T-helper 1 cell (primary cell): ENCODE data around the gene SPACA5.
A peak's percentile ranks its signal among the peaks of the same experiment; 100 is the strongest.
"Not testable (repeated sequence)": the region's sequence is repeated elsewhere in the genome, so short reads cannot be mapped to it uniquely, and the experiment has no call there.

Experiments used
- DNase-seq, 5 donors: peaks; one replicate each; pipeline ENCODE4 v3.0.0-alpha.2; 2012 to 2020
- total RNA-seq, 4 donors: gene quantifications; one replicate each; lab custom pipeline; 2026; lab: John Stamatoyannopoulos, UW

SPACA5 gene
- total RNA-seq: 0 to 0.12 (median 0.04) reads per million in 4 donors

DNA sequence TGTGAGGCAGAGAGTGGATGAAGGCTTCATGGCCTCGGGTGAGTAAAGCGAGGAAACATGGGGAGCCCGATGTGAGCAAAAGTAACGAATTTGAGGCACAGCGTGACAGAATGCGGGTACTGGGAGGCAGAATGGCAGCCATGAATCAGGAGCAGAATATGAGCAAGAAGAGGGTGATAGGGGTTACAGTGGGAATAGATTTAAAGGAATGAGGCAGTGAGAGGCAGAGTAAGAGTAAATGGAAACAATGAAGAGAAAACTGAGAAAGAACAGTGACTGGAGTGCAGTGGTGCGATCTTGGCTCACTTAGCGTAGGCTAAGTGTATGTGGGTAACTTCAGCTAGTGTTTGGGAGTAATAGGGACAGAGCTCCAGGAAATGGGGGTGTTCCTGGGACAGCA lies at the start of gene SPACA5:
TSS of gene SPACA5 (plus strand) at position 301 of the 400 bp plus-strand sequence. CDS start 815 bp downstream, outside the sequence.
- DNase-seq: not testable (repeated sequence)

DNA sequence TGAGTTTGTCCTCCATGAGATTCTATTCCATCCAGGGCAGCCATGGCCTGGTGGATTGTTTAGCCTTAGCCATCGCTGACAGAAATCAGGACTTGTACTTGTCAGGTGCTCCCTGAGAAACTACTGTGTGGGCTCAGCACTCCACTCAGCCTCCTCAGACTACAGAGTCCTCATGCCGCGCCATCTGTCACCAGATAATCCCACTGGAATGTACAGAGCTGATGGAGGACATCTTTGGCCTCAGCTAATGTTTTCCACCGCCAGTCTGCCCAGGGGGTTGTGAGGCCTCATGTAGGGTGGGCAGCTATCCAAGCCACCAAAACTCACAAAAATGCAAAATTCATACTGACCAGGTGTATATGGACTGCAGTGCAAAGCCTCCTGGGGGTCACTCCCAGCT lies 48.6 kb upstream of the SPACA5 start:
- DNase-seq: not testable (repeated sequence)

- DNase-seq: peak in 2 of 5 donors; percentile 3 to 5
These were observed 47.9 kb upstream of the SPACA5 start for GRCh38 chrX:47958761-47959342.

GRCh38 chrX:47960406-47960805 lies 46.4 kb upstream of the SPACA5 start:
- no peak for DNase-seq

DNA sequence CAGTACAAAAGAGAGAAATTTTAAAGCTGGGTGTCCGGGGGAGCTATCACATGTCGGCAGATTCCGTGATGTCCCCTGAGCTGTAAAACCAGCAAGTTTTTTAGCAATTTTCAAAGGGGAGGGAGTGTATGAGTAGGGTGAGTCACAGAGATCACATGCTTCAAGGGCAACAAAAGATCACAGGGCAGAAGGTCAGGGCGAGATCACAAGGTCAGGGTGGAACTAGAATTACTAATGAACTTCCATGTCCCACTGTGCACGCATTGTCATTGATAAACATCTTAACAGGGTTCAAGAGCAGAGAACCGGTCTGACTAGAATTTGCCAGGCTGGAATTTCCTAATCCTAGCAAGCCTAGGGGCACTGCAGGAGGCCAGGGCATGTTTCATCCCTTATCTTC lies 45.0 kb upstream of the SPACA5 start:
- not testable (repeated sequence) for DNase-seq

DNA sequence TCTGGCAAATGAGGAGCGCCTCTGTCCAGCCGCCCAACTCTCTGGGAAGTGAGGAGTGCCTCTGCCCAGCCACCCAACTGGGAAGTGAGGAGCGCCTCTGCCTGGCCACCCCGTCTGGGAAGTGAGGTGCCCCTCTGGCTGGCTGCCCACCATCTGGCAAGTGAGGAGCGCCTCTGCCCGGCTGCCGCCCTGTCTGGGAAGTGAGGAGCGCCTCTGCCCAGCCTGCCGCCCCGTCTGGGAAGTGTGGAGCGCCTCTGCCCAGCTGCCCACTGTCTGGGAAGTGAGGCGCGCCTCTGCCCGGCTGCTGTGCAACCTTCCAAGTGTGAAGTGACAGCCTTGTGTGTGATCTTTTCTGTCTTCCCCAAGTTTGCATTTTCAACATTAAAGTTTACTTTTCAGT lies 41.3 kb upstream of the SPACA5 start:
- DNase-seq: not testable (repeated sequence)

- DNase-seq: no peak
These were observed 33.6 kb upstream of the SPACA5 start for GRCh38 chrX:47973235-47973634.

DNA sequence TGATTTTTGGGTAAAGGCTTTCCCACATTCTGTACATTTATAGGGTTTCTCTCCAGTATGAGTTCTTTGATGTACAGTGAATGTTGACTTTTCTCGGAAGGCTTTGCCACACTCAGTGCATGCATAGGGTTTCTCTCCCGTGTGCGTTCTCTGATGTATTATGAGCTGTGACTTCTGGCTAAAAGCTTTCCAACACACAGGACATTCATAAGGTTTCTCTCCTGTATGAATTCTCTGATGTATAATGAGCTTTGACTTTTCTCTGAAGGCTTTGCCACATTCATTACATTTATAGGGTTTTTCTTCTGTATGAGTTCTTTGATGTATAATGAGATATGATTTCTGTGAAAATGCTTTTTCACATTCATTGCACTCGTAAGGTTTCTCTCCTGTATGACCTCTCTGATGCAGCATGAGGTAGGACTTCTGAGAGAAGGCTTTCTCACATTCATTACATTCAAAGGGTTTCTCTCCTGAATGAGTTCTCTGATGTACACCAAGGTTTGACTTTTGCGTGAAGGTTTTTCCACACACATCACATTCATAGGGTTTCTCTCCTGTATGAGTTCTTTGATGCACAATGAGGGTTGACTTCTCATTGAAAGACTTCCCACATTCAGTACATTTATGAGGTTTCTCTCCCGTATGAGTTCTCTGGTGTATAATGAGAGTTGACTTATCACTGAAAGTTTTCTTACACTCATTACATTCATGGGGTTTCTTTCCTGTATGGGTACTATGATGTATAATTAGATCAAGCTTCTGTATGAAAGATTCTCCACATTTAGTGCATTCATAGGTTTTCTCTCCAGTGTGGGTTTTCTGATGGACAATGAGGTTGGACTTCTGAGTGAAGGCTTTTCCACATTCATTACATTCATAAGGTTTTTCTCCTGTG lies 30.3 kb upstream of the SPACA5 start:
- DNase-seq: no peak

DNA sequence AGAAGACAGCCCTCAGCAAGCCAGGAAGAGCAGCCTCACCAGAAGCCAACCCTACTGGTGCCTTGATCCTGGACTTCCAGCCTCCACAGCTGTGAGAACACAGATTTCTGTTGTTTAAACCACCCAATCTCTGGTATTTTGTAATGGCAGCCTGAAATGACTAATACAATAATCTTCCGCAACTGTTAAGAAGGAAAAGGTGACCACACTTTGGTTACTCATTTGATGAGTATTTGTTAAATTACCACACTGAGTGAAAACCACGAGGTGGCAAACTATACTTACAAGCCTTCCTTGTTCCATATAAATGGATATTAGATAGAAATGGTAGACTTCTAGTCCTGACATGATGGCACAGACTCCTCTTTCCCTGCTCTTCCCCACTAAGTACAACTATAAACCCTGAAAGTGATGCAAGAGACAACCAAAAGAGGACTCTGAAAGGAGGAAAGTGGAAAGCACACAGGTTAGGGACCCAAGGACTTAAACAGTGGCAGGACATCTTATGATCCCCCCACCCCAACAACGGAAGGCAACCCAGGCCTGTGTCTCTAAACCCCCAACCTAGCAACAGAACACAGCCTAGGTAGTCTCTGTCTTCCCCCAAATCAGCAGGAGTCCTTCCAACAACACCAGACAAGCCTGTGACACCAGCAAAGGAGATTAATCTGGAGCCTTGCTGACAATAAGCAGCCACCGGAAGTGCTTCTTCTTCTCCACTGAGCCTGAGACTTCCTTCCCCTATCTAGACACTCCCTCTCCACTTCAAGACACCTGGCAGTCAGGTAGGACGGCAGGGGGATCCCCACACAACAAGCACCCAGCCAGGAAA lies 15.3 kb upstream of the SPACA5 start:
- DNase-seq: peak in 1 of 5 donors; percentile 29

DNA sequence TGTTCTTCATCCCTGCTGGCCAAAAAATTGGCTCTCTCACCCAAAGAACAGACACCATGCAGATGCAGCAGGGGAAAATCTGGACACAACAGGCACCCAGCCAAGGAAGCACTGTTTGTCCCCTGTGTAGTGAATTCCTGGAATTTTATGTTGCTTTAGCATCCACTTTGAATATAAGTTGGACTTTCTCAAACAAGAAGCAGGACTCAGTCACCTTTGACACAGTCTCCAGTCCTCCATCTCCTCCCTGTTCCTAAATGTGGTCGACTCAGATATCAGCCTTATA lies 14.8 kb upstream of the SPACA5 start:
- no peak for DNase-seq

- DNase-seq: no peak
These were observed 14.1 kb upstream of the SPACA5 start for GRCh38 chrX:47992669-47993068.

- DNase-seq: no peak
These were observed 5.5 kb upstream of the SPACA5 start for GRCh38 chrX:48001260-48001659.

DNA sequence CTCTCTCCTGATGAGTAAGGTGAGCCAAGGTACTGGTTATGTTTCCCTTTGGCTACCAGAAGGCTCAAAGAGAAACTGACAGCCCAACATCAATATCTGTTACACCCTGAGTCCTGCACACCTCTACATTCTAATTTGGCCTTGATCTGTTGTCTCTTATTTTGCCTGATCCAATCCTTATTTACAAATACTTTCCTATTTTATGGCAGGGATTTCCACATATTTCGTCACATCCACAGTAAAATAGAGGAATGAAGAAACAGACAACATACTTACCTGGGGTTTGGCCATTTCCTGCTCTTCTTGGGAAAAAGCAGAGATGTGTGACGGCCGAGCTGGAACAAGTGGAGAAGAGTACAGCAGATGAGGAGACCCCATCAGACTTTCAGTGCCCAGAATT lies 4.5 kb upstream of the SPACA5 start:
- no peak for DNase-seq

DNA sequence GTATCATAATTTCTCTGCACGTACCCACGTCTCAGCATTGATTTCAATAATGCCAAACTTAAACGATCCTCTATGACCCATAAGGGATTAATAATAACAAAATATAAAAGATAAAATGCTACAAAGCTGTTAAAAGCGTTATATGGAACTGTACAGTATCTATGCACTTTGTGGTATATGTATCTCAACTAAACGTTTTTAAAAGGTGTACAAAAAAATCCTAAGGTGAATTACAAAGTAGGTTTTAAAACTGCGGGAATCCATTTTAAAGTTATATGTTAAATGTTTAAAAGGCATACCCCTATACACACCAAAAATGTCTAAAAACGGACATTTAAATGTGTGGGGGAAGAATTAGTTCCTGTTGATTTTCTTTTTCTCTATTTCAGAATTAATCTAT lies 3.9 kb upstream of the SPACA5 start:
- no peak for DNase-seq

- peak in 2 of 5 donors; percentile 8 to 20 for DNase-seq
These were observed 3.4 kb upstream of the SPACA5 start for GRCh38 chrX:48003367-48003757.

GRCh38 chrX:48003758-48004457 lies 2.9 kb upstream of the SPACA5 start, which contains the start of gene ZNF182:
ZNF182 (minus strand) TSS chrX:48003989; CDS start chrX:48002609, 1,380 bp downstream.
- peak; percentile 84 to 94 (median 90) for DNase-seq

- not testable (repeated sequence) for DNase-seq
These were observed 2.7 kb downstream of the SPACA5 start for GRCh38 chrX:48009445-48009960.

DNA sequence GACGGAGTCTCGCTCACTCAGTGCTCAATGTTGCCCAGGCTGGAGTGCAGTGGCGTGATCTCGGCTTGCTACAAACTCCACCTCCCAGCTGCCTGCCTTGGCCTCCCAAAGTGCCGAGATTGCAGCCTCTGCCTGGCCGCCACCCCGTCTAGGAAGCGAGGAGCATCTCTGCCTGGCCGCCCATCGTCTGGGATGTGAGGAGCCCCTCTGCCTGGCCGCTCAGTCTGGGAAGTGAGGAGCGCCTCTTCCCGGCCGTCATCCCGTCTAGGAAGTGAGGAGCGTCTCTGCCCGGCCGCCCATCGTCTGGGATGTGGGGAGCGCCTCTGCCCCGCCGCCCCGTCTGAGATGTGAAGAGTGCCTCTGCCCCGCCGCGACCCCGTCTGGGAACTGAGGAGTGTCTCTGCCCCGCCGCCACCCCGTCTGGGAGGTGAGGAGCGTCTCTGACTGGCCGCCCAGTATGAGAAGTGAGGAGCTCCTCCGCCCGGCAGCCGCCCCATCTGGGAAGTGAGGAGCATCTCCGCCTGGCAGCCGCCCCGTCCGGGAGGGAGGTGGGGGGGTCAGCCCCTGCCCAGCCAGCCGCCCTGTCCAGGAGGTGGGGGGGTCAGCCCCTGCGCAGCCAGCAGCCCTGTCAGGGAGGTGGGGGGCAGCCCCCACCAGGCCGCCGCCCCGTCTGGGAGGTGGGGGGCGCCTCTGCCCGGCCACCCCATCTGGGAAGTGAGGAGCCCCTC lies 10.0 kb downstream of the SPACA5 start:
- not testable (repeated sequence) for DNase-seq

- not testable (repeated sequence) for DNase-seq
These were observed 13.1 kb downstream of the SPACA5 start for GRCh38 chrX:48019892-48020291.

- DNase-seq: peak in 2 of 5 donors; percentile 4 to 27
These were observed 13.7 kb downstream of the SPACA5 start for GRCh38 chrX:48020472-48020871.
